Measurements from ENCODE around the gene MORN1.

The MORN1 gene

GRCh38 chr1:2287649-2288048, 103.7 kb downstream of the MORN1 start:
- no peak for DNase-seq

DNA sequence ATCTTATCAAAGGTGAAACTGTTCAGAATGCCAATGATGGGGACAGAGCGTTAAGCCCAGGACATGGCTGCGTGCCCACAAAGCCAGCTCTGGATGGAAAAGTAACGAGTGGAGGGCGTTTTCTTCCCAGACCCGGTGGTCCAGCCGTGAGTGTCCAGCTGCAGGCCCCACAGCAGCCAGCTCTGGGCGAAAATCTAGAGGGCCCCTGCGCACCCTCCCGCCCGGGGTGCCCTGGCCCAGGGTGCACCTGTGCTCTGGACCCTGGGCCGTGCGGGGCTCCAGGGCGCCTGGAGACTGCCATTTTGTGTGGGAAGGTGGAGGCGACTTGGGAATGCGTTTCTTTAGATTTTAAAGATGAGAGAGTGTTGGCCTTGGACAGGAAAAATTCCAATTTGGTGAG, 104.4 kb downstream of the MORN1 start:
- no peak for DNase-seq

- no peak for DNase-seq
These were observed 106.4 kb downstream of the MORN1 start for GRCh38 chr1:2284932-2285331.

GRCh38 chr1:2283991-2284895, 107.1 kb downstream of the MORN1 start:
- DNase-seq = no peak

- DNase-seq = no peak
These were observed 107.9 kb downstream of the MORN1 start for GRCh38 chr1:2283371-2283990.

- no peak for DNase-seq
These were observed 108.6 kb downstream of the MORN1 start for GRCh38 chr1:2282556-2283270.

DNA sequence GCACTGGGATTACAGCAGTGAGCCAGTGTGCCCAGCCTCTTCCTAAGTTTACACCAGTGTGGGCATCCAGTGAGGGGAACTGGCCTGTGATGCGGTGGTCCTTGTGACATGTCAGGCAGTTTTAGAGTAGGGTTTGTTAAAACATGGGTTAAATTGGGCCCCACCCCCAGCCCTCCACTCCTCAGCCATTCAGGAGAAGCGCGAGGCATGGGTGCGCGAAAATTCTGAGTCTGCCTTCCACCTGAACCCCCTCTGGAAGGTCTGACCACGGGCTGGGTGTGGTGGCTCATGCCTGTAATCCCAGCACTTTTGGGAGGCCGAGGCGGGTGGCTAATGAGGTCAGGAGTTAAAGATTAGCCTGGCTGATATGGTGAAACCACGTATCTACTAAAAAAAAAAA, 111.5 kb downstream of the MORN1 start:
- DNase-seq = no peak

- DNase-seq = no peak
These were observed 112.1 kb downstream of the MORN1 start for GRCh38 chr1:2279210-2279639.

GRCh38 chr1:2278591-2279209, 112.7 kb downstream of the MORN1 start:
- DNase-seq = no peak

DNA sequence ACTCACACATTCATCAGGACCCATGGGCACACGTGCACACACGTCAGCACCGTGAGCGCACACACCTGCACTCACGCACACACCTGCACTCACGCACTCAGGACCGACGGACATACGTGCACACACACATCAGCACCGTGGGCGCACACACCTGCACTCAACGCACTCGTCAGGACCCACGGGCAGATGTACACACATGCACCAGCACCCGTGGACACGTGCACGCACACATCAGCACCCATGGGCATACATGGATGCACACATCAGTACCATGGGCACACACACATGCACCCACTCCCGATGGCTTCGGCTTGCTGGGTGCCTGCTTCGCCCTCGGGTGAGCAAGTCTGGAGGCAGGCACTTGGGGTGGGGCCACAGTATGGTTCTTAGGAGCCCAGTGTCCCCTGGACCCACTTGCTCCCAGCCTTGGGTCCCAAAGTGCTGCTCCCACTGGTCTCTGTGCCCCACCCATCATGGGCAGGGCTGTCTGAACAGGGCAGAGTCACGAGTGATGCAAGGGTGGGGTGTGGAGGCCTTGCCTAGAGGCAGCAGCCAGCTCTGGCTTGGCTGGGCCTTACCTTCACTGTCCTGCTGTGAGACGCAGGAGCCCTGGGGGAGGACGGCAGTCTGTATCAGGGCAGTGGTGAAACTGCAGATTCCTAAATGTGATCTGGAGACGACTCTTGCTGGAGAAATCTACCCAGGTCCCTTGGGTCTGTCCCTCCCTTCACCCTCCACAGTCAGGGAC, 113.4 kb downstream of the MORN1 start:
- no peak for DNase-seq

DNA sequence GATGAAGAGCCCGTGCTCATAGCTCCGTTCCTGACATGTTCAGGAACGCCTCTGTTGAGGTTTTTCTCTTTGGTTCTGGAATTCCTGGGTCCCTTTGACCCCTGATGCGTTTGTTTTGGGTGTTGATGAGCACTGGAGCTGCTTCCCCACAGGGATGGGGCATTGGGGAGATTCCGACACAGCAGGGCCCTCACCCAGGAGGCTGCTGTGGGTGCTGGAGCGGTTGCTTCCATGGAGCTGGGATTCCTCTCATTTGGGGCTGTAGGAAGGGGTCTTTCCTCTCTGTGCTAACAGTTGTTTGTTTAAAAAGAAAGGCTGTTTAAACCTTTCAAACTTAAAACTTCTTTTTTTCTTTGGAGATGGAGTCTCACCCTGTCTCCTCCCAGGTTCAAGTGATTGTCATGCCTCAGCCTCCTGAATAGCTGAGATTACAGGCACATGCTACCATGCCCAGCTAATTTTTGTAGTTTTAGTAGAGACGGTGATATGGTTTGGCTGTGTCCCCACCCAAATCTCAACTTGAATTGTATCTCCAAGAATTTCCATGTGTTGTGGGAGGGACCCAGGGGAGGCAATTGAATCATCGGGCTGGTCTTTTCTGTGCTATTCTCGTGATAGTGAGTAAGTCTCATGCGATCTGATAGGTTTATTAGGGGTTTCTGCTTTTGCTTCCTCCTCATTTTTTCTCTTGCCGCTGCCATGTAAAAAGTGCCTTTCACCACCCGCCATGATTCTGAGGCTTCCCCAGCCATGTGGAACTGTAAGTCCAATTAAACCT, 114.4 kb downstream of the MORN1 start:
- DNase-seq = no peak

DNA sequence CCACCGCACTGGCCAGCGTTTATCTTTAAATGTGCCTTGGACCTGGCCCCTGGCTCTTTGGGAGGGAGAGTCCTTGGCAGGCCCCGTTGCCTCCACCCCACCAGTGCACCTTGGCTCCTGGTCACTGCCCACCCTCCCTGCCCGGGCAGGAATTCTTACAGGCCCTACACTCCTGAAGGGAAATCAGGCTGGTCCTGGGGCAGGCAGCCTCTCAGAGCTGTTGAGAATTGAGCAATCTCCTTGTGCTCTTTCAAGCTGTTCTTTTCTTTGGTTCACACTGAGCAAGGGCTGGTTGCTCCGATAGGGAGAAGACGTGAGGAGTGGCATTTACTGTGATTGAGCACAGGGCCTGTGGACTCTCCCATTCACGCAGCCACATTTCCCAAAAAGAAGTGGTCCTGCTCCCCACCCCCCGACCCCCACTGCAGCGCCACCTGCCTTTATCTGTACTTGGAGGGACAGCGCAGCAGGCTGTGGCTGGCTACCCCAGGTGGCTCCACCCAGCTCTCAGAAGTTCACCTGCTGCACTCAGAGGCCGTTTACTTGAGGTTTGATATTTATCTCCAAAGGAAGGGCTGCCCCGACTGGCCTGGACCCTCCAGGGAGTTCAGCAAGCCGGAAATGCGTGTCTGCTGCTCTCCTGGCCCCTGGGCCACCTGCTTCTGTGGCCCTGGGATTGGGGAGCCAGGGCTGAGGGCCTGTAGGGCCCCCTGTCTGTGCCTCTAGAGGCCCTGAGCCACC, 115.4 kb downstream of the MORN1 start:
- DNase-seq = no peak

- DNase-seq = no peak
These were observed 116.4 kb downstream of the MORN1 start for GRCh38 chr1:2274929-2275475.

DNA sequence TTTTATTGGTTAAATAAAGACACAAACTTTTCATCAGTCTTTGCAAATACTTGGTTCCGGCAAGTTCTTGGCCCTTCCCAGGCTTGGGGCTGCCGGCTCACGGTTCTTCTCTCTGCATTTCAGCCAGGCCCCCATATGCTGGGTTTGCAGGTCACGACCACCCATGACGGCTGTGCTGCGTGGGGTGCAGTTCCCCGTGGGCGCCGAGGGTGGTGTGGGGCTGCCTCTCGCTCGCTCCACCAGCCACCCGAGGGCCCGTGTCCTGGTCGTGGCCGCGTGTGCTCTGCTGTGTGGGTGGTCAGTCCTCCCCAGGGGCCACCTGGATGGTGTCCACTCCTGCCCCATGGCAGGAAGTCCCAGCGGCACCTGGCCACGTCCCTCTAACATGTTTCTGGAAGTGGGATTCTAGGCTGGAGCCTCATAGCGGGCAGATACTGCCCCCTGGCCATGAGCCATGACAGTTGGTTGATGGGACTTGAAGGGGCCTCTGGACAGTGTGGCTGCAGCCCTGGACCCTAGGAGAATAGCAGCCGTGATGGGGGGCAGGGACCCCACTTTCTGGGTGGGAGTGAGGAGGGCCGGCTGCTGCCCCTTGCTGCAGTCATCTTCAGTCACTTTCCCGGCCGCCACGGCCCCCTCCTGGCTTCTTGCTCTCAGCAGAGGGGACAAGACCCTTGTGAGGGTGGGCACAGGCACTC, 117.0 kb downstream of the MORN1 start:
- no peak for DNase-seq

GRCh38 chr1:2273401-2274090, 117.8 kb downstream of the MORN1 start:
- no peak for DNase-seq

GRCh38 chr1:2272686-2273400, 118.5 kb downstream of the MORN1 start:
- no peak for DNase-seq

- no peak for DNase-seq
These were observed 119.3 kb downstream of the MORN1 start for GRCh38 chr1:2271841-2272655.
